NCI-H187 treated with DMSO at 0.1 percent for 48 hours (cell line): Measurements from ENCODE around the gene SMIM44.
A peak's percentile ranks its signal among the peaks of the same experiment; 100 is the strongest.
"Not testable (repeated sequence)": the region's sequence is repeated elsewhere in the genome, so short reads cannot be mapped to it uniquely, and the experiment has no call there.

Experiments used
- DNase-seq: peaks from one replicate; lab custom pipeline; 2025; lab: John Stamatoyannopoulos, UW

The SMIM44 gene

GRCh38 chr19:3517638-3518037, 34.4 kb upstream of the SMIM44 start:
- no peak for DNase-seq

GRCh38 chr19:3516675-3517207, 33.5 kb upstream of the SMIM44 start:
- DNase-seq, result no peak

- no peak for DNase-seq
Measured at GRCh38 chr19:3515891-3516422, 32.7 kb upstream of the SMIM44 start.

GRCh38 chr19:3514930-3515329, 31.7 kb upstream of the SMIM44 start:
- no peak for DNase-seq

GRCh38 chr19:3513229-3514140, 30.2 kb upstream of the SMIM44 start:
- DNase-seq, result no peak

- no peak for DNase-seq
Measured at GRCh38 chr19:3512562-3513228, 29.5 kb upstream of the SMIM44 start.

GRCh38 chr19:3511506-3512251, 28.4 kb upstream of the SMIM44 start:
- DNase-seq, result no peak

- DNase-seq, result no peak
Measured at GRCh38 chr19:3510727-3511126, 27.5 kb upstream of the SMIM44 start.

GRCh38 chr19:3509566-3509989, 26.3 kb upstream of the SMIM44 start:
- DNase-seq, result no peak

- no peak for DNase-seq
Measured at GRCh38 chr19:3508771-3509535, 25.7 kb upstream of the SMIM44 start.

GRCh38 chr19:3508121-3508661, 24.9 kb upstream of the SMIM44 start:
- DNase-seq, result not testable (repeated sequence)

- no peak for DNase-seq
Measured at GRCh38 chr19:3507371-3508120, 24.3 kb upstream of the SMIM44 start.

GRCh38 chr19:3506384-3507340, 23.4 kb upstream of the SMIM44 start:
- no peak for DNase-seq

GRCh38 chr19:3505598-3506383, 22.6 kb upstream of the SMIM44 start, which contains the start of gene FZR1:
Gene FZR1 (plus strand): TSS chr19:3506311. CDS start chr19:3522990, 16,679 bp downstream.
- DNase-seq, result peak; percentile 92

- no peak for DNase-seq
Measured at GRCh38 chr19:3504735-3505134, 21.5 kb upstream of the SMIM44 start.

GRCh38 chr19:3503036-3503572, 19.9 kb upstream of the SMIM44 start:
- no peak for DNase-seq

GRCh38 chr19:3501780-3502179, 18.5 kb upstream of the SMIM44 start:
- no peak for DNase-seq
